NB4 (cell line): ENCODE results near the gene STX8.
"Not testable (repeated sequence)": the region's sequence is repeated elsewhere in the genome, so short reads cannot be mapped to it uniquely, and the experiment has no call there.

Experiments used
- DNase-seq: peaks from one replicate; pipeline ENCODE4 v3.0.0; 2010; ENCODE audit warnings: low read depth
- H3K4me3 ChIP-seq: one replicate; pipeline ENCODE4 v1.5.1; 2011; ENCODE audit warnings: mild to moderate bottlenecking, low read depth, low read length, moderate library complexity
- CTCF ChIP-seq: IDR thresholded peaks from one replicate; pipeline ENCODE4 v1.5.1; 2012; ENCODE audit warnings: low read depth, low read length
- MAX ChIP-seq: IDR thresholded peaks from 2 replicates; pipeline ENCODE4 v1.6.1; 2011; ENCODE audit warnings: low read depth, low read length
- MYC ChIP-seq: IDR thresholded peaks from 2 replicates; pipeline ENCODE4 v1.6.1; 2011; ENCODE audit warnings: low read depth, low read length
- POLR2A ChIP-seq: IDR thresholded peaks from 2 replicates; pipeline ENCODE4 v1.6.1; 2011; ENCODE audit warnings: mild to moderate bottlenecking; ENCODE audit not compliant: insufficient read length; ENCODE audit errors: extremely low read depth

Gene STX8

GRCh38 chr17:9350080-9350479 lies 225.5 kb downstream of the STX8 start:
- DNase-seq, result peak; percentile 19
- no peak for TF ChIP-seq CTCF

GRCh38 chr17:9346296-9346926 lies 229.2 kb downstream of the STX8 start:
- H3K4me3 ChIP-seq, result no peak overlapping the region
- peak; percentile 63 for DNase-seq
- TF ChIP-seq MAX (no peak), POLR2A (no peak), CTCF (no peak), MYC (no peak)

More at GRCh38 chr17:9350080-9350479, 225.5 kb downstream of the STX8 start:
- H3K4me3 ChIP-seq, result no peak overlapping the region

- TF ChIP-seq CTCF (no peak), MAX (no peak), POLR2A (no peak)
- H3K4me3 ChIP-seq, result no peak overlapping the region
- DNase-seq, result no peak
Measured at GRCh38 chr17:9343516-9343915, 232.1 kb downstream of the STX8 start.

- H3K4me3 ChIP-seq, result no peak overlapping the region
- DNase-seq, result no peak
- TF ChIP-seq MAX, result no peak
Measured at GRCh38 chr17:9342225-9342624, 233.4 kb downstream of the STX8 start.

GRCh38 chr17:9339958-9340357 lies 235.7 kb downstream of the STX8 start:
- no peak for DNase-seq
- TF ChIP-seq MAX (no peak), MYC (no peak), POLR2A (no peak), CTCF (no peak)
- H3K4me3 ChIP-seq, result no peak overlapping the region

- not testable (repeated sequence) for H3K4me3 ChIP-seq, DNase-seq
Measured at GRCh38 chr17:9339482-9339881, 236.1 kb downstream of the STX8 start.

- H3K4me3 ChIP-seq, result no peak overlapping the region
- no peak for TF ChIP-seq CTCF
- no peak for TF ChIP-seq POLR2A
- no peak for TF ChIP-seq MAX
- TF ChIP-seq MYC, result no peak
- DNase-seq, result no peak
Measured at GRCh38 chr17:9336817-9337216, 238.8 kb downstream of the STX8 start.
